HG03432 (cell line): ENCODE measurements around the gene RSAD1.

ENCODE experiments used
- ATAC-seq: cut with Tn5 transposase; IDR thresholded peaks from one replicate; pipeline ENCODE4 v1.9.1; 2021; ENCODE audit warnings: mild to moderate bottlenecking, moderate library complexity; ENCODE audit not compliant: unreplicated experiment

The RSAD1 gene

GRCh38 chr17:50488880-50489279, 10.2 kb downstream of the RSAD1 start:
- no peak for ATAC-seq

- no peak for ATAC-seq
Measured at GRCh38 chr17:50491505-50491904, 12.8 kb downstream of the RSAD1 start.

GRCh38 chr17:50492214-50492613, 13.6 kb downstream of the RSAD1 start:
- no peak for ATAC-seq

GRCh38 chr17:50493744-50494143, 15.1 kb downstream of the RSAD1 start:
- no peak for ATAC-seq

GRCh38 chr17:50495217-50495823, 16.7 kb downstream of the RSAD1 start:
- no peak for ATAC-seq

- no peak for ATAC-seq
Measured at GRCh38 chr17:50495918-50496317, 17.3 kb downstream of the RSAD1 start.

- no peak for ATAC-seq
Measured at GRCh38 chr17:50498021-50498874, 19.6 kb downstream of the RSAD1 start.

- ATAC-seq = no peak
Measured at GRCh38 chr17:50499270-50499669, 20.6 kb downstream of the RSAD1 start.

GRCh38 chr17:50499721-50500120, 21.1 kb downstream of the RSAD1 start:
- ATAC-seq = no peak

GRCh38 chr17:50501054-50501453, 22.4 kb downstream of the RSAD1 start:
- no peak for ATAC-seq

- no peak for ATAC-seq
Measured at GRCh38 chr17:50502301-50502990, 23.8 kb downstream of the RSAD1 start.

GRCh38 chr17:50505591-50506130, 27.0 kb downstream of the RSAD1 start:
- ATAC-seq = no peak

- no peak for ATAC-seq
Measured at GRCh38 chr17:50506298-50506697, 27.6 kb downstream of the RSAD1 start.

- peak; percentile 62 for ATAC-seq
Measured at GRCh38 chr17:50507871-50508572, 29.4 kb downstream of the RSAD1 start, which contains the start of gene MYCBPAP. TSS of gene MYCBPAP (plus strand) at chr17:50508439. CDS start at chr17:50508675, 236 bp downstream.

GRCh38 chr17:50508573-50509460, 30.2 kb downstream of the RSAD1 start:
- ATAC-seq = no peak

- peak; percentile 72 for ATAC-seq
Measured at GRCh38 chr17:50511058-50511457, 32.4 kb downstream of the RSAD1 start.

GRCh38 chr17:50513495-50513894, 34.8 kb downstream of the RSAD1 start:
- ATAC-seq = no peak

- no peak for ATAC-seq
Measured at GRCh38 chr17:50514388-50514787, 35.7 kb downstream of the RSAD1 start.

- no peak for ATAC-seq
Measured at GRCh38 chr17:50514936-50515702, 36.5 kb downstream of the RSAD1 start.
